CD14-positive monocyte (primary cell): ENCODE results near the gene CCNK. TPM values are rescaled to one million over a fixed set of nuclear protein-coding genes. Genes with fewer than 3 reads are reported as not detected.

Source experiments
- DNase-seq, 3 donors: peaks; one replicate each; pipeline ENCODE4 v3.0.0-alpha.2; 2011 to 2022
- H2AFZ ChIP-seq: 2 replicates; pipeline ENCODE4 v1.6.0; 2012; ENCODE audit warnings: mild to moderate bottlenecking, low read depth, low read length, inconsistent platforms; ENCODE audit not compliant: insufficient read depth, poor library complexity, severe bottlenecking
- H3K27ac ChIP-seq, 2 donors: 1 replicate in 1 of 2; 2 replicates in 1 of 2; pipeline ENCODE4 v1.5.1; 2012 to 2013; ENCODE audit warnings: low read length in 2 of 2, control low read depth in 1 of 2, inconsistent platforms in 1 of 2, low read depth in 1 of 2, mild to moderate bottlenecking in 1 of 2
- H3K27me3 ChIP-seq, 2 donors: one replicate each; pipeline versions ENCODE4 v1.6.0 to v1.6.1; 2011 to 2013; ENCODE audit warnings: low read length in 2 of 2; ENCODE audit not compliant: control insufficient read depth in 2 of 2, insufficient read depth in 2 of 2
- H3K36me3 ChIP-seq, 2 donors: replicated peaks in 1 of 2; 1 replicate in 1 of 2; 2 replicates in 1 of 2; pipeline versions ENCODE4 v1.5.1 to v1.6.1; 2012 to 2013; ENCODE audit warnings: low read length in 2 of 2, control low read depth in 1 of 2, inconsistent platforms in 1 of 2, mild to moderate bottlenecking in 1 of 2; ENCODE audit not compliant: insufficient read depth in 2 of 2, control insufficient read depth in 1 of 2
- H3K4me1 ChIP-seq, 2 donors: 1 replicate in 1 of 2; 2 replicates in 1 of 2; pipeline versions ENCODE4 v1.5.1 to v1.6.1; 2012 to 2013; ENCODE audit warnings: low read length in 2 of 2, control low read depth in 1 of 2, inconsistent platforms in 1 of 2, mild to moderate bottlenecking in 1 of 2, moderate library complexity in 1 of 2; ENCODE audit not compliant: insufficient read depth in 2 of 2, control insufficient read depth in 1 of 2
- H3K4me2 ChIP-seq: replicated peaks from 2 replicates; pipeline ENCODE3; 2012; ENCODE audit warnings: low read length, moderate library complexity, mild to moderate bottlenecking; ENCODE audit not compliant: poor library complexity, severe bottlenecking; ENCODE audit errors: extremely low read depth
- H3K4me3 ChIP-seq, 3 experiments: fragments of 200-600 bp in 1 of 3; sonication (generic) in 1 of 3; replicated peaks in 1 of 3; 1 replicate in 2 of 3; 2 replicates in 1 of 3; pipeline ENCODE4 v1.5.1; 2011 to 2013; ENCODE audit warnings: low read length in 3 of 3, mild to moderate bottlenecking in 3 of 3, control low read depth in 2 of 3, low read depth in 2 of 3, inconsistent platforms in 1 of 3, moderate library complexity in 1 of 3
- H3K79me2 ChIP-seq: 2 replicates; pipeline ENCODE4 v1.6.0; 2012; ENCODE audit warnings: mild to moderate bottlenecking, control low read depth, inconsistent platforms, low read length, moderate library complexity; ENCODE audit not compliant: insufficient read depth
- H3K9ac ChIP-seq: 2 replicates; pipeline ENCODE4 v1.6.0; 2017; ENCODE audit warnings: low read length, mild to moderate bottlenecking; ENCODE audit not compliant: insufficient read depth, poor library complexity, severe bottlenecking
- H3K9me3 ChIP-seq, 2 donors: replicated peaks in 1 of 2; 1 replicate in 1 of 2; 2 replicates in 1 of 2; pipeline versions ENCODE4 v1.5.1 to v1.6.1; 2012 to 2013; ENCODE audit warnings: low read length in 2 of 2, control low read depth in 1 of 2; ENCODE audit not compliant: control insufficient read depth in 1 of 2, insufficient read depth in 1 of 2
- H4K20me1 ChIP-seq: 2 replicates; pipeline ENCODE4 v1.6.0; 2012; ENCODE audit warnings: mild to moderate bottlenecking, low read length, control low read depth, moderate library complexity; ENCODE audit not compliant: insufficient read depth
- H3K27ac Mint-ChIP-seq, 7 donors: one replicate each; pipeline ENCODE4 v1.8.0; 2020; ENCODE audit warnings: mild to moderate bottlenecking in 7 of 7, mixed read lengths in 7 of 7, moderate library complexity in 6 of 7, inconsistent platforms in 2 of 7
- H3K27me3 Mint-ChIP-seq, 3 donors: one replicate each; pipeline ENCODE4 v1.8.0; 2021 to 2022; ENCODE audit warnings: low read depth in 3 of 3, mild to moderate bottlenecking in 3 of 3, mixed read lengths in 3 of 3, moderate library complexity in 3 of 3, inconsistent platforms in 1 of 3
- H3K36me3 Mint-ChIP-seq, 2 donors: one replicate each; pipeline ENCODE4 v1.8.0; 2020; ENCODE audit warnings: mixed read lengths in 2 of 2, inconsistent platforms in 1 of 2, mild to moderate bottlenecking in 1 of 2
- H3K4me1 Mint-ChIP-seq: one replicate; pipeline ENCODE4 v1.8.0; 2020; ENCODE audit warnings: mild to moderate bottlenecking, mixed read lengths
- H3K4me3 Mint-ChIP-seq, 2 donors: one replicate each; pipeline ENCODE4 v1.8.0; 2020; ENCODE audit warnings: mild to moderate bottlenecking in 2 of 2, mixed read lengths in 2 of 2, moderate library complexity in 1 of 2
- H3K9me3 Mint-ChIP-seq, 7 donors: one replicate each; pipeline ENCODE4 v1.8.0; 2020 to 2022; ENCODE audit warnings: mixed read lengths in 7 of 7, mild to moderate bottlenecking in 6 of 7, moderate library complexity in 6 of 7, inconsistent platforms in 2 of 7
- CTCF ChIP-seq: fragments of 200-600 bp; IDR thresholded peaks from one replicate; pipeline ENCODE4 v1.8.0; 2022; ENCODE audit warnings: antibody characterized with exemption, mild to moderate bottlenecking
- WGBS: methylation state at CpG from one replicate; pipeline ENCODE4 v1.1.5; 2013; ENCODE audit warnings: missing lambda C conversion rate; ENCODE audit not compliant: insufficient coverage; 5-methylcytosine and 5-hydroxymethylcytosine counted together
- intact Hi-C, 2 donors: fragments of 100-400 bp; cut with micrococcal nuclease; formaldehyde crosslinking; loops; one replicate each; pipeline versions ENCODE4 v1.15.0 to v1.15.1; 2023
- polyA plus RNA-seq, 3 donors: library from polyadenylated mRNA; depleted of rRNA in 1 of 3; unstranded in 2 of 3; stranded (reverse) in 1 of 3; fragments of 300-500 nt in 2 of 3; fragments of >200 nt in 1 of 3; fragmentation: Illumina TruSeq in 2 of 3; gene quantifications; 1 replicate in 2 of 3; 2 replicates in 1 of 3; pipeline ENCODE4 v1.2.3, GENCODE V29; 2012 to 2021

CCNK gene
- polyA plus RNA-seq, 3 donors, result 7.7 to 21.5 (median 14.7) TPM

GRCh38 chr14:99529899-99530298, 48.7 kb downstream of the CCNK start:
- 70% methylated on average over 1 of the region's 4 CpGs for WGBS
- peaks cover 2% of the 10 kb centered on the region for H3K4me1 Mint-ChIP-seq
- TF ChIP-seq CTCF, result no peak
- intact Hi-C loops, result no loop called here
- H3K27ac Mint-ChIP-seq, result no peak overlapping the region
- no peaks in the 10 kb centered on the region for H3K36me3 Mint-ChIP-seq
- H3K79me2 ChIP-seq, result no peaks in the 10 kb centered on the region
- no peak overlapping the region for H3K4me3 ChIP-seq
- H3K27ac ChIP-seq, result no peak overlapping the region
- no peak overlapping the region for H2AFZ ChIP-seq
- H3K4me2 ChIP-seq, result no peak overlapping the region
- H3K9me3 Mint-ChIP-seq, result no peaks in the 10 kb centered on the region
- H3K9me3 ChIP-seq, result no peaks in the 10 kb centered on the region
- no peaks in the 10 kb centered on the region for H3K4me1 ChIP-seq
- no peak for DNase-seq
- H4K20me1 ChIP-seq, result no peaks in the 10 kb centered on the region
- no peak overlapping the region for H3K4me3 Mint-ChIP-seq
- H3K9ac ChIP-seq, result no peak overlapping the region
- H3K36me3 ChIP-seq, result no peaks in the 10 kb centered on the region
- peaks cover 1 to 5% (median 2%) of the 10 kb centered on the region in 3 donors for H3K27me3 Mint-ChIP-seq
- H3K27me3 ChIP-seq, result no peaks in the 10 kb centered on the region

- no peak overlapping the region for H3K27ac Mint-ChIP-seq
- Histone ChIP-seq H4K20me1 (no peaks in the 10 kb centered on the region), H3K9ac (no peak overlapping the region), H3K4me3 (no peak overlapping the region), H2AFZ (no peak overlapping the region), H3K36me3 (no peaks in the 10 kb centered on the region), H3K4me1 (no peaks in the 10 kb centered on the region), H3K27me3 (no peaks in the 10 kb centered on the region), H3K79me2 (no peaks in the 10 kb centered on the region), H3K4me2 (no peak overlapping the region), H3K9me3 (no peaks in the 10 kb centered on the region), H3K27ac (no peak overlapping the region)
- intact Hi-C loops, result no loop called here
- no peaks in the 10 kb centered on the region for H3K9me3 Mint-ChIP-seq
- peaks cover 1 to 5% (median 2%) of the 10 kb centered on the region in 3 donors for H3K27me3 Mint-ChIP-seq
- TF ChIP-seq CTCF, result no peak
- no peaks in the 10 kb centered on the region for H3K36me3 Mint-ChIP-seq
- WGBS, result 98% methylated on average over 15 of the region's 19 CpGs
- H3K4me3 Mint-ChIP-seq, result no peak overlapping the region
- peaks cover 2% of the 10 kb centered on the region for H3K4me1 Mint-ChIP-seq
- DNase-seq, result no peak
Observed at GRCh38 chr14:99530407-99531155, 49.4 kb downstream of the CCNK start.
